GM18511 (cell line): ENCODE results near the gene ZFP36L2.

Experiments used
- ATAC-seq: cut with Tn5 transposase; IDR thresholded peaks from one replicate; pipeline ENCODE4 v1.9.1; 2021; ENCODE audit warnings: mild to moderate bottlenecking, moderate library complexity; ENCODE audit not compliant: unreplicated experiment

ZFP36L2 gene

GRCh38 chr2:43250015-43250414 lies 23.6 kb upstream of the ZFP36L2 start:
- no peak for ATAC-seq

DNA sequence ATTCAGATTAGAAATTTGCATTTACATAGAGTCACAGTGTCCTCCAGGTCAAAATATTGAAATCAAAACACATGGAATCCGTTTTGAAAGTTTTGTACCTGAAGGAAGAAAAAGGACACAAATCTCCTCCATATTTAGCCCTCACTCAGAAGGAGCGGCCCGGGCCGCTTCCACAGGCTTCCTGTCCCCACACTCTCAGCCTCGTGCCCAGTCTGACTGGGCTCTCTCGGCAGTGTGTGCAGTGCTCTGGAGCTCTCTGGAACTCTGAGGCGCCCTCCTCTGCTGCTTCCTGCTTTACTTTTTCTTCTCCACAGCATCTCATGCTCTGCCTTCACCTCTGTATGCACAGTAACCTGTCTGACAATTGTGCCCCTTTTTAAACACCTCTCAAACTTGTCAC lies 22.2 kb upstream of the ZFP36L2 start:
- no peak for ATAC-seq

DNA sequence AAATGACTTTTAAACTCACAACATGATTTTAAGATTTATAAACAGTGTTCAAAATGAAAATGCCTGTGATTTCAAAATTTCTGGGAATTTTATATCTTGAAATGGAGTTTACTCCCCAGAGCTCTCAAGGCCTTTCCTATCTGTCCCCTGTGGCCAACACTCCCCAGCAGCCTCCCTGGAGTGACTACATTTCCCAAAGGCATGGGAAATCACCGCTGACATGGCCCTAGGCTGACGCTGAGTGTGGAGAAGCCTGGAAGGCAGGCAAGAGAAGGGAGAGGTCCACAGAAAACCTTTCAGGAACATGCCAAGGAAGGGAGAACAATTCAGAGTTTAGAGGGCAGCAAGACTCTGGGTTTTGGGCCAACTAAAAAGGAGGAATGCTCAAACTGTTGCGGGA lies 20.2 kb upstream of the ZFP36L2 start:
- ATAC-seq = no peak

DNA sequence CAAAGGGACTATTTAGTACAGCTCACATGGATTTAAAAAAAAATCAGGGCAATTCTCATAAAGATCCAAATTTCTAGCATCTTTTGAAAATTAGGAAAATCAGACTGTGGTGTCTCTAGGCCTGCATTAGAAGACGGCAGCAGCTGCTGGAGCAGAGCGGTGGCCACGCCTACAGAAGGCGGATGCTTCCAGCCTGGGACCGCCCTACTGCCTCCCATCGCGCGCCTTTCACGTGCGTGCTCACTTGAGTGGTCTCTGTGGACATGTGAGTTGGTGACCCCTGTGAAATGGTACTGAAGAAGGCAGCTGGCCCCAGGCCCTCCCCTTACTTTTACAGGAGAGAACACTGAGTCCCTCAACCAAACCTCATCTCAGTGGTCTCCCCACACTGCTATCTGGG lies 15.2 kb upstream of the ZFP36L2 start:
- ATAC-seq = no peak

DNA sequence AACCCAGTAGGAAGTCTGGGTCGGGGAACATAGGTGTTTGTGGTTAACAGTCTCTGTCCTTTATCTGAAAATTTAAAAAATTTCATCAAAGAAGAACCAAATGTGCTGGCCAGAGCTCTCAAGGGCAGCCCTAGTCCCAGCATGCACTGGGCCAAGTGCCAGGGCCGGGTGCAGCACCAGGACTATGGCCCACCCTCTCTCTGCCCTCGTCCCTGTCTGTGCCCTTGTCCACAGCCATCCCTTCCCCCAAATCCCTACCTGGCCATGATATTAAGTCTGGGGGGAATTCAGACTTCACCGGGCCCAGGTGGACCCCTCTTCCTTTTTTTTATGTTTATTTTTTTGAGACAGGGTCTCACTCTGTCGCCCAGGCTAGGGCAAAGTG lies 14.4 kb upstream of the ZFP36L2 start:
- ATAC-seq = no peak

- peak; percentile 72 for ATAC-seq
These were observed 13.8 kb upstream of the ZFP36L2 start for GRCh38 chr2:43239981-43240765.

DNA sequence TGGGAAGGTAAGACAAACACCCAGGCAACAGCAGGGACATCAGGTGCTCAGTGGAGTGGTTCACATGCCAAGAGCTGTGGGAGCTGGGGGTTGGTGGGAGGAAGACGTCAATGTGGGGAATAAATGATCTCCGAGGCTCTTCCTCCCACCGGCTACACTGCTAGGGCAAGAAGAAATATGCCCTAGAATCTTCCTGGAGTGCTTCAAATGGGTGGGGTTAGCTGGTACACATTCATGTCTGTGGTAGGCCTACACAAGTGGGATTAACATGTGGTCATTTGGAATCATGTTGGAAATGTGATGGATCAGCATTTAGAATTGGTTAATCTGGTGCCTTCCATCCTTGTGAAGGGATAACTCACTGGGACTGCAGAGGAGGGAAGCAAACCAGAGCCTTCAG lies 12.4 kb upstream of the ZFP36L2 start:
- no peak for ATAC-seq

- no peak for ATAC-seq
These were observed 11.8 kb upstream of the ZFP36L2 start for GRCh38 chr2:43238176-43238575.

DNA sequence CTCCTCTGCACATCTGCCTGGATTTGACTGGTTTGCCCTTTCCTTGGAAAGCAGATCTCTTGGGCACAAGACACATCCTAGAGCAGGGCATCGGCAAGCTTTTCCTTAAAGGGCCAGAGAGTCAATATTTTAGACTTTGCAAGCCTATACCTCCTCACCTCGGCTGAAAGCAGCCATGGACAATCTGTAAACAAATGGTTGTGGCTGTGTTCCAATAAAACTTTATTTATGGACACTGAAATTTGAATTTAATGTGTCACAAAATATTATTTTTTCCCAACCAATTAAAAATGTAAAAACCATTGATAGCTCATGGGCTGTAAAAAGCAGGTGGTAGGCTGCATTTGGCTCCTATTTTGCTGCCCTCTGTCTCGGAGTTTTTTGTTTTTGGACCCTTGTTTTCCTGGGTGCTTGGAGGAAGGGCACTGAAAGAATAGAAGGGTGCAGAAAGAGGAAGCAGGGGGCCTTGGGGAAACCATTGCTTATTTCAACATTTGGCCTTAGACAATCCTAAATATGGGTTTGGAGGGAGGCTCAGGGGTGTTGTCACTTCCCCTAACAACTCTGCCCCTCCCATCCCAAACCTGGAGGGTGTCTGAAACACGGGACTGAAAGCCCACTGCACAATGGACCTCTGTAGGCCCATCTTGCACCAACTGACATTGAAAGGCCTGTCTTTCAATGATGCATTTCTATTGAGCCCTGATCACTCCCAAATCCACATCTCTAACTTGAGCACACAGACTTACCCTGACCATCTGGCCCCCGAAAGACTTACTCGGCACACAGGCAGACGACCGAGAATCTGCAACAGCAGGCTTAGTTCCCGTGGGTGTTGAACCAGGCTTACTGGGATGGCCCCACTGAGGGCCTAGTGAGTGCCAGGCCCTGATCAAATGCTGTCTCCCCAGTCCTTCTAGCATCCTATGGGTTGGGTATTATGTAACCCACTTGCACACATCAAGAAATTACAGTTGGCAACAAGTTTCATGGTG lies 7.1 kb upstream of the ZFP36L2 start:
- ATAC-seq = no peak

DNA sequence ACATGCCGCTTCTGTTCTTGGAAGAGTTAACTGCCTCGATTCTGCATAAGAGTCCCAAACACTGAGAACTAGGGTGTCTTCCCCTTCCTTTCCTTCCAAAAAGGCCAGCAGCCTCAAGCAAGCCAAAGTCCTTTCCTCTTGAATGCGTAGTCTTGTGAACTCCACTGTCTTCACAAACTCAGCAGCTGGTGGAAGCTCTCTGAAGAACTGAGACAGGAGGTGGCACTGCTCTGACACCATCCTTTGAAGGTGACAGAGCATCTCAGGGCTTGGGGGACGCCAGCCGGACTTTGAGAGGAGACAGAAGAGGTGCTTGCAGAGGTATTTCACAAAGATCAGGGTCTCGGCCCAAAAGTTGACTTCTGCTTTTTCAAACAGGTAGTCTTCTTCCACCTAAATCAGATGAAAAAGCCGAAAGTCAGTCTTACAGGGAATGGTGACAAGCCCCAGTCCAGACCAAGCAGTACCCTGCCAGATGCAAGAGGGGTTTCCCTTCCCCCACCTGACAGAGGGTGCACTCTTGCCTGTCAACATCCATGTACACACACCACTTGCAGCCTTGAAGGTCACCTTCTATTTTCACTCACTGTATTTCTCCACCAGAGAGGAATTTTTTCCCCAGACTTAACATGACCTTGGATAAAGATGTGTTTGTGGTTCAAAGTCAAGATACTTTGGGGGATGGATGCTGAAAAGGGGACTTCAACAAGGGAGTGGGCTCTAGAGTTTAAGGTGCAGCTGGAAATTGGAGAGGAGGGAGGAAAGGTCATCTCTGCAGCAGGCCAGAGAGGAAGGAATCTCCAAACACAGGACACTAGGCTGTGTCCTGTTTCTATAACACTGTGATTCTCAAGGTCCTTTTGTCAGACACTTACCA lies 4.8 kb upstream of the ZFP36L2 start:
- no peak for ATAC-seq

- ATAC-seq = no peak
These were observed 4.0 kb upstream of the ZFP36L2 start for GRCh38 chr2:43230351-43230885.

- no peak for ATAC-seq
These were observed 2.6 kb upstream of the ZFP36L2 start for GRCh38 chr2:43228756-43229659.

DNA sequence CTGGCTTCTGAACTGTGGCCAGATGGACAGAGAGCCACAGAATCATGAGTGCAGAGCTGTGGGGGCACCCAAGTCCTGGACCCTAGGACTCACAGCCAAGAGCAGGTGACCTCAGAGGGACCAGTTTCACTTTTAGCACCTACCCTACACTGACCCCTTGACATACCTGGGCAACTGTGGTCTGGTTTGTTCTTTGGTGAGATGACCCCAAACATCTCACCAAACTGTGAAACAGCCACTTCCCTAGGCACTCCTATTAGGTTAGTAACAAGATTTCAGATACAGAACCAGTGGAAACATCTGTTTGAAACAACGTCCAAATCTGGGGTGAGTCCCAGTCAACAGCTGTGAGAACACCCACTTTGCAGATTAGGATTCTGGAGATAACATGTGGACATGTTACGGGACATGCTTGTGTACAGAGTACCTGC lies 1.9 kb upstream of the ZFP36L2 start:
- ATAC-seq = no peak

GRCh38 chr2:43227830-43228281 lies 1.4 kb upstream of the ZFP36L2 start:
- ATAC-seq = no peak

- ATAC-seq = peak; percentile 27
These were observed 786 bp upstream of the ZFP36L2 start for GRCh38 chr2:43226955-43227829.

- peak; percentile 33 for ATAC-seq
These were observed 433 bp downstream of the ZFP36L2 start for GRCh38 chr2:43225788-43226557.

- ATAC-seq = no peak
These were observed 1.2 kb downstream of the ZFP36L2 start for GRCh38 chr2:43225093-43225787.
